Stomach (tissue), 9 donors: ENCODE data around the gene FXR1. TPM values are rescaled to one million over a fixed set of nuclear protein-coding genes. Genes with fewer than 3 reads are reported as not detected.

Source experiments
- DNase-seq, 2 donors: peaks; one replicate each; pipeline versions ENCODE4 v3.0.0 to v3.0.0-alpha.2; 2013 to 2019
- H3K27ac ChIP-seq, 5 donors: fragments of 200-600 bp in 4 of 5; sonication (generic) in 4 of 5; one replicate each; pipeline ENCODE4 v1.5.1; 2013 to 2019; ENCODE audit warnings: mild to moderate bottlenecking in 1 of 5, moderate library complexity in 1 of 5
- H3K27me3 ChIP-seq, 3 donors: fragments of 200-600 bp; sonication (generic); one replicate each; pipeline ENCODE4 v1.5.1; 2017 to 2019; ENCODE audit warnings: mixed run types in 1 of 3
- H3K36me3 ChIP-seq, 4 donors: fragments of 200-600 bp; sonication (generic); 1 replicate in 3 of 4; 2 replicates in 1 of 4; pipeline ENCODE4 v1.5.1; 2016 to 2019
- H3K4me1 ChIP-seq, 4 donors: fragments of 200-600 bp; sonication (generic); one replicate each; pipeline ENCODE4 v1.5.1; 2016 to 2019
- H3K4me3 ChIP-seq, 4 donors: fragments of 200-600 bp; sonication (generic) in 3 of 4; one replicate each; pipeline ENCODE4 v1.5.1; 2016 to 2019; ENCODE audit warnings: mild to moderate bottlenecking in 1 of 4
- H3K9me3 ChIP-seq, 4 donors: fragments of 200-600 bp; sonication (generic); one replicate each; pipeline ENCODE4 v1.5.1; 2016 to 2019
- CTCF ChIP-seq, 7 experiments: fragments of 450-650 bp in 4 of 7; fragments of 200-600 bp in 3 of 7; sonication (generic) in 3 of 7; IDR thresholded peaks; one replicate each; pipeline ENCODE4 v1.5.1; 2016 to 2019; ENCODE audit warnings: antibody characterized with exemption in 7 of 7, control low read depth in 2 of 7, mild to moderate bottlenecking in 1 of 7
- EP300 ChIP-seq: sonication (generic); formaldehyde crosslinking; IDR thresholded peaks from one replicate; pipeline ENCODE4 v1.6.1; 2017; ENCODE audit warnings: antibody characterized with exemption
- POLR2A ChIP-seq, 4 donors: fragments of 450-650 bp; IDR thresholded peaks; one replicate each; pipeline ENCODE4 v1.6.1; 2016; ENCODE audit warnings: antibody characterized with exemption in 4 of 4, control low read depth in 2 of 4, mild to moderate bottlenecking in 1 of 4, moderate library complexity in 1 of 4
- POLR2AphosphoS5 ChIP-seq, 3 donors: sonication (generic); formaldehyde crosslinking; IDR thresholded peaks; one replicate each; pipeline ENCODE4 v1.6.1; 2016; ENCODE audit warnings: antibody characterized with exemption in 3 of 3
- WGBS, 5 donors: extraction: QIAGEN DNeasy Blood & Tissue Kit in 3 of 5; methylation state at CpG; one replicate each; pipeline versions ENCODE4 v1.1.5 to v1.1.7; 2013 to 2018; 5-methylcytosine and 5-hydroxymethylcytosine counted together
- intact Hi-C: fragments of 100-400 bp; cut with DNase I; formaldehyde crosslinking; loops from one replicate; pipeline ENCODE4 v1.15.1; 2023; ENCODE audit warnings: low total_unique reads
- polyA plus RNA-seq, 3 donors: library from polyadenylated mRNA; stranded (reverse); fragments of 200-250 nt; gene quantifications; one replicate each; pipeline ENCODE4 v1.2.3, GENCODE V29; 2013
- total RNA-seq, 5 donors: library from RNA; depleted of rRNA; stranded (reverse); fragments of >200 nt; gene quantifications; one replicate each; pipeline versions ENCODE4 v1.1.0 to v1.2.3, GENCODE V29; 2014 to 2016
- donor health status: healthy with polysubstance abuse.
- donor health status: Bipolar disorder and iron deficiency.
- donor health status: healthy.

Gene FXR1
- total and polyA plus RNA-seq, 8 donors = 40.8 to 182 (median 56.4) TPM

- TF ChIP-seq POLR2AphosphoS5 (IDR thresholded peaks at IDR 0.05) = no peak
- no peak for TF ChIP-seq POLR2A (IDR thresholded peaks at IDR 0.05)
- no peak for TF ChIP-seq EP300
- TF ChIP-seq CTCF (IDR thresholded peaks at IDR 0.05) = no peak
- no peaks in the 10 kb centered on the region for H3K4me1 ChIP-seq
- H3K27me3 ChIP-seq = no peaks in the 10 kb centered on the region
- H3K36me3 ChIP-seq = no peaks in the 10 kb centered on the region
- H3K9me3 ChIP-seq = no peaks in the 10 kb centered on the region
- intact Hi-C loops = no loop called here
- H3K4me3 ChIP-seq = no peak overlapping the region
- no peak for DNase-seq
- H3K27ac ChIP-seq = no peak overlapping the region
- 60 to 82% (median 70%) methylated on average over 1 of the region's 1 CpG for WGBS, 5 donors
These were observed 96.3 kb downstream of the FXR1 start for GRCh38 chr3:181008796-181009195.

- Histone ChIP-seq H3K36me3 (no peaks in the 10 kb centered on the region), H3K27ac (no peak overlapping the region), H3K4me1 (no peaks in the 10 kb centered on the region), H3K27me3 (no peaks in the 10 kb centered on the region), H3K9me3 (no peaks in the 10 kb centered on the region), H3K4me3 (no peak overlapping the region)
- no peak for DNase-seq
- intact Hi-C loops = no loop called here
- WGBS, 5 donors = 50 to 65% (median 63%) methylated on average over 5 of the region's 5 CpGs
- TF ChIP-seq EP300 (no peak), CTCF (IDR thresholded peaks at IDR 0.05) (no peak), POLR2AphosphoS5 (IDR thresholded peaks at IDR 0.05) (no peak), POLR2A (IDR thresholded peaks at IDR 0.05) (no peak)
These were observed 96.8 kb downstream of the FXR1 start for GRCh38 chr3:181009225-181009624.

GRCh38 chr3:181017690-181018089, 105.2 kb downstream of the FXR1 start:
- no peaks in the 10 kb centered on the region for H3K27me3 ChIP-seq
- no peak overlapping the region for H3K27ac ChIP-seq
- H3K4me3 ChIP-seq = no peak overlapping the region
- WGBS, 5 donors = 59 to 66% (median 62%) methylated on average over 2 of the region's 2 CpGs
- no peak for DNase-seq
- intact Hi-C loops = no loop called here
- H3K36me3 ChIP-seq = no peaks in the 10 kb centered on the region
- no peaks in the 10 kb centered on the region for H3K9me3 ChIP-seq
- H3K4me1 ChIP-seq = no peaks in the 10 kb centered on the region
- TF ChIP-seq POLR2AphosphoS5 (IDR thresholded peaks at IDR 0.05) (no peak), EP300 (no peak), CTCF (IDR thresholded peaks at IDR 0.05) (no peak), POLR2A (IDR thresholded peaks at IDR 0.05) (no peak)

- H3K27me3 ChIP-seq = no peaks in the 10 kb centered on the region
- intact Hi-C loops = no loop called here
- H3K4me1 ChIP-seq = no peaks in the 10 kb centered on the region
- DNase-seq = no peak
- H3K4me3 ChIP-seq = no peak overlapping the region
- TF ChIP-seq CTCF (IDR thresholded peaks at IDR 0.05) (no peak), POLR2AphosphoS5 (IDR thresholded peaks at IDR 0.05) (no peak), POLR2A (IDR thresholded peaks at IDR 0.05) (no peak), EP300 (no peak)
- no peak overlapping the region for H3K27ac ChIP-seq
- no peaks in the 10 kb centered on the region for H3K36me3 ChIP-seq
- peaks cover 0 to 30% (median 7%) of the 10 kb centered on the region in 4 donors for H3K9me3 ChIP-seq
These were observed 112.7 kb downstream of the FXR1 start for GRCh38 chr3:181025204-181025603.
